PC-9 (cell line): ENCODE measurements around the gene CD1B. TPM values are rescaled to one million over a fixed set of nuclear protein-coding genes. Genes with fewer than 3 reads are reported as not detected.
"Not testable (repeated sequence)": the region's sequence is repeated elsewhere in the genome, so short reads cannot be mapped to it uniquely, and the experiment has no call there.

Experiments
- Bru-seq: library from RNA; stranded (reverse); fragments of 400-500 nt; gene quantifications from one replicate; lab custom pipeline; 2021; lab: Mats Ljungman, UMichigan
- BruChase-seq, 2 experiments: library from RNA; stranded (reverse); fragments of 400-500 nt; gene quantifications; one replicate each; lab custom pipeline; 2021; lab: Mats Ljungman, UMichigan
- BruUV-seq: library from RNA; stranded (reverse); fragments of 400-500 nt; replicated peaks from 2 replicates; lab custom pipeline; 2021; lab: Mats Ljungman, UMichigan
- CTCF ChIA-PET: fragments of 300-600 bp; sonication (Branson Sonifier 250); formaldehyde crosslinking; loops from one replicate; lab custom pipeline; 2022; ENCODE audit warnings: antibody characterized with exemption; lab: Charles Lee
- POLR2A ChIA-PET: fragments of 300-600 bp; sonication (Branson Sonifier 250); formaldehyde crosslinking; loops from one replicate; lab custom pipeline; 2022; ENCODE audit warnings: antibody characterized with exemption; ENCODE audit not compliant: unreplicated experiment; lab: Charles Lee
- DNase-seq, 2 experiments: peaks; one replicate each; pipeline versions ENCODE4 v3.0.0 to v3.0.0-alpha.2; 2015 to 2022; ENCODE audit warnings: mixed read lengths in 1 of 2
- H2AFZ ChIP-seq: fragments of 200-600 bp; sonication (generic); 2 replicates; pipeline ENCODE4 v1.8.1; 2017; ENCODE audit warnings: antibody characterized with exemption
- H3F3A ChIP-seq: fragments of 200-600 bp; sonication (generic); 2 replicates; pipeline ENCODE4 v1.8.1; 2017; ENCODE audit warnings: antibody characterized with exemption, mild to moderate bottlenecking, low read depth; ENCODE audit not compliant: insufficient read depth
- H3K27ac ChIP-seq: fragments of 200-600 bp; sonication (generic); 2 replicates; pipeline ENCODE4 v1.6.1; 2016; ENCODE audit warnings: mixed run types
- H3K27me3 ChIP-seq: fragments of 200-600 bp; sonication (generic); 2 replicates; pipeline ENCODE4 v1.6.1; 2016; ENCODE audit warnings: low read depth, mixed run types; ENCODE audit not compliant: insufficient read depth
- H3K36me3 ChIP-seq: fragments of 200-600 bp; sonication (generic); 2 replicates; pipeline ENCODE4 v1.6.1; 2016; ENCODE audit warnings: low read depth, mixed run types
- H3K4me1 ChIP-seq: fragments of 200-600 bp; sonication (generic); replicated peaks from 2 replicates; pipeline ENCODE4 v1.6.1; 2016; ENCODE audit warnings: mixed run types; ENCODE audit not compliant: insufficient read depth
- H3K4me2 ChIP-seq: fragments of 200-600 bp; sonication (generic); 2 replicates; pipeline ENCODE4 v1.6.1; 2017; ENCODE audit warnings: mixed run types
- H3K4me3 ChIP-seq: fragments of 200-600 bp; sonication (generic); 2 replicates; pipeline ENCODE4 v1.6.1; 2016; ENCODE audit warnings: mixed run types
- H3K79me2 ChIP-seq: fragments of 200-600 bp; sonication (generic); 2 replicates; pipeline ENCODE4 v1.6.1; 2017; ENCODE audit warnings: low read depth, mixed run types
- H3K9me2 ChIP-seq: fragments of 200-600 bp; sonication (generic); 2 replicates; pipeline ENCODE4 v1.8.1; 2017; ENCODE audit warnings: mild to moderate bottlenecking; ENCODE audit not compliant: insufficient read depth
- H3K9me3 ChIP-seq: fragments of 200-600 bp; sonication (generic); 2 replicates; pipeline ENCODE4 v1.8.1; 2016; ENCODE audit warnings: low read depth; ENCODE audit not compliant: insufficient read depth
- H4K20me1 ChIP-seq: fragments of 200-600 bp; sonication (generic); 2 replicates; pipeline ENCODE4 v1.8.1; 2017; ENCODE audit not compliant: insufficient read depth
- EZH2 ChIP-seq: fragments of 200-600 bp; sonication (generic); IDR thresholded peaks from 2 replicates; pipeline ENCODE4 v1.8.0; 2017; ENCODE audit warnings: antibody characterized with exemption, low read depth
- intact Hi-C: fragments of 100-400 bp; cut with micrococcal nuclease; formaldehyde crosslinking; loops from one replicate; pipeline ENCODE4 v1.10.0; 2022; ENCODE audit not compliant: unreplicated experiment
- long read RNA-seq: library from polyadenylated mRNA; stranded (forward); transcript quantifications from one replicate; pipeline ENCODE4 v2.0.0, GENCODE V29; 2022
- total RNA-seq: library from RNA; stranded (reverse); gene quantifications from 2 replicates; pipeline ENCODE4 v1.2.3, GENCODE V29; 2021
- TF ChIP-seq, protein P1 (sequence below): fragments of 200-600 bp; sonication (generic); conservative IDR thresholded peaks from 2 replicates; pipeline ENCODE4 v1.6.1; 2017; ENCODE audit warnings: mixed run types, antibody characterized with exemption, mild to moderate bottlenecking, moderate library complexity

Gene CD1B
- total RNA-seq (not detected in 2 replicates), Bru-seq, nascent RNA (not detected), BruChase-seq, experiment 1, labeled RNA remaining after a 2-hour chase (not detected), BruChase-seq, experiment 2, labeled RNA remaining after a 6-hour chase (not detected)
- long read RNA-seq = 0 reads

DNA sequence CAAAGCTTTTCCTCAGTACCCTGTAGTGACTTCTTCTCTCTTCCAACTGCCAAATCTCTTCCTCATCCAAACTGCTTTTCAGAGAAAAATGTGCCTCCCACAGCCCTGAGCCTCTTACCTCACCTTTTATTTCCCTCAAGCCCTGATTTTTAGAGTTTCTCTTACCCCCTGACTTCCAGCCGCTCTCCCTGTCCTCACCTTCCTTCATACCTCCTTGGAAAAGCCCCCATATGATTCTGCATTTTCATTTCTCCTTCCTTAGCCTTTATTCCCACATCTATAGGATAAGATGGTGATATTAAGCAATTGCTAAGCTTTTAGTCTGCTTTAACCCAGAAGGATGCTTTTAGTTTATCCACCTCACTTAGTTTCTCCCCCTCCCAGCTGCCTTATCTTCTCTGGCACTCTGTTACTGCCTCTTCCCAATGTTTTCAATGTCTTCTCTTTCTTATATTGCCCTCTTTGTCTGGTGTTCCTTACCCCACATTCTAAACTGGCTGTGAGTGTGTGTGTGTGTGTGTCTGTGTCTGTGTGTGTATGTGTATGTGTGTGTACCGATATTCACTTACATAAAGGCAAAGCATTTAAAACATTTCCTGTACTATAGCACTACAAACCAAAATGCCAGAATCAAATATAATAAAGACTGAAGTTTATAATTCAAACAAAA is at the start of gene CD1B:
Gene CD1B (minus strand): TSS at position 51 of the 670 bp plus-strand sequence. CDS start 108 bp downstream, outside the sequence.
- BruUV-seq = no TSS peak
- intact Hi-C loops = no loop called here
- CTCF ChIA-PET = no interaction called here

DNA sequence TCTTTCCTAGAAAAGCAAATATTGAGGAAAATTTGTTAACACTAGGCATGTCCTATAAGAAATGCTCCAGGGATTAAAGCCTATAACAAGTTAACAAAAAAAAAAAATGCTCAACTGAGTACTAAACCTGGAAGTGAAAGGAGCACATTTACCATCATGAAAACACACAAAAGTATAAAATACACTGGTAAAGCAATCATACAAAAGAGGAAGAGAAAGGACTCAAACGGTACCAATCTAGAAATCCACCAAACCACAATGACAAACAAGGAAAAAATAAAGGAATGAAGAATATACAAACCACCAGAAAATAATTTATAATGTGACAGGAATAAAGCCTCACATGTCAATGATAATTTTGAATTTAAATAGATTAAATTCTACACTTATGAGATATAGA is 43.5 kb upstream of the CD1B start:
- TF ChIP-seq, protein P1, sequence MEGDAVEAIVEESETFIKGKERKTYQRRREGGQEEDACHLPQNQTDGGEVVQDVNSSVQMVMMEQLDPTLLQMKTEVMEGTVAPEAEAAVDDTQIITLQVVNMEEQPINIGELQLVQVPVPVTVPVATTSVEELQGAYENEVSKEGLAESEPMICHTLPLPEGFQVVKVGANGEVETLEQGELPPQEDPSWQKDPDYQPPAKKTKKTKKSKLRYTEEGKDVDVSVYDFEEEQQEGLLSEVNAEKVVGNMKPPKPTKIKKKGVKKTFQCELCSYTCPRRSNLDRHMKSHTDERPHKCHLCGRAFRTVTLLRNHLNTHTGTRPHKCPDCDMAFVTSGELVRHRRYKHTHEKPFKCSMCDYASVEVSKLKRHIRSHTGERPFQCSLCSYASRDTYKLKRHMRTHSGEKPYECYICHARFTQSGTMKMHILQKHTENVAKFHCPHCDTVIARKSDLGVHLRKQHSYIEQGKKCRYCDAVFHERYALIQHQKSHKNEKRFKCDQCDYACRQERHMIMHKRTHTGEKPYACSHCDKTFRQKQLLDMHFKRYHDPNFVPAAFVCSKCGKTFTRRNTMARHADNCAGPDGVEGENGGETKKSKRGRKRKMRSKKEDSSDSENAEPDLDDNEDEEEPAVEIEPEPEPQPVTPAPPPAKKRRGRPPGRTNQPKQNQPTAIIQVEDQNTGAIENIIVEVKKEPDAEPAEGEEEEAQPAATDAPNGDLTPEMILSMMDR = no peak
- TF ChIP-seq EZH2 = no peak
- H3K9me3 ChIP-seq = no peaks in the 10 kb centered on the region
- H3K27ac ChIP-seq = no peak overlapping the region

More for the DNA sequence above, at the start of gene CD1B:
- Histone ChIP-seq H3K4me3 (no peak within 1 kb of the TSS), H3K9me3 (no peaks in the 10 kb centered on the region), H3K36me3 (no peaks in the 10 kb centered on the region), H3K4me2 (no peak within 1 kb of the TSS), H4K20me1 (no peaks in the 10 kb centered on the region), H3K4me1 (no peaks in the 10 kb centered on the region), H3K79me2 (no peaks in the 10 kb centered on the region), H2AFZ (no peak within 1 kb of the TSS), H3K9me2 (no peaks in the 10 kb centered on the region), H3K27ac (no peak within 1 kb of the TSS), H3F3A (no peaks in the 10 kb centered on the region), H3K27me3 (no peaks in the 10 kb centered on the region)
- no peak for TF ChIP-seq EZH2
- TF ChIP-seq, protein P1 = no peak
- POLR2A ChIA-PET = no interaction called here
- DNase-seq = no peak

DNA sequence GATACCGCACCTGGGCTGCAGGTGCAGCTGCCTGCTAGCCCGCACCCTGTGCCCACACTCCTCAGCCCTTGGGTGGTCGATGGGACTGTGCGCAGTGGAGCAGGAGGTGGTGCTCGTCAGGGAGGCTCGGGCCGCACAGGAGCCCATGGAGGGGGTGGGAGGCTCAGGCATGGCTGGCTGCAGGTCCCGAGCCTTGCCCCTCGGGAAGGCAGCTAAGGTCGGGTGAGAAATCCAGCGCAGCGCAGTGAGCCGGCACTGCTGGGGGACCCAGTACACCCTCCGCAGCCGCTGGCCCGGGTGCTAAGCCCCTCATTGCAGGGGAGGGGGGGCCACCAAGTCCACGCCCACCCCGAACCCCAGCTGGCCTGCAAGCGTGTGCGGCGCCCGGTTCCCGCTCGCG is 42.8 kb upstream of the CD1B start:
- H3K4me3 ChIP-seq, H3K36me3 ChIP-seq, H3K9me3 ChIP-seq, H3K9me2 ChIP-seq, H3K4me2 ChIP-seq, H3K4me1 ChIP-seq, CTCF ChIA-PET, BruUV-seq, POLR2A ChIA-PET, H3K79me2 ChIP-seq, H3F3A ChIP-seq, DNase-seq, H3K27me3 ChIP-seq, H4K20me1 ChIP-seq, H3K27ac ChIP-seq, intact Hi-C loops, H2AFZ ChIP-seq: not testable (repeated sequence)

More for the DNA sequence above, 43.5 kb upstream of the CD1B start:
- H3K36me3 ChIP-seq = no peaks in the 10 kb centered on the region
- no peak for DNase-seq
- no peak overlapping the region for H2AFZ ChIP-seq
- no peaks in the 10 kb centered on the region for H3K79me2 ChIP-seq
- no peaks in the 10 kb centered on the region for H3K9me2 ChIP-seq
- POLR2A ChIA-PET = no interaction called here
- BruUV-seq = no TSS peak
- no peak overlapping the region for H3K4me2 ChIP-seq
- CTCF ChIA-PET = no interaction called here
- intact Hi-C loops = no loop called here
- H3K27me3 ChIP-seq = no peaks in the 10 kb centered on the region
- H4K20me1 ChIP-seq = 0 out of 2 replicates have a peak, but pooled peaks cover 2% of the 10 kb centered on the region
- H3F3A ChIP-seq = no peaks in the 10 kb centered on the region
- no peak overlapping the region for H3K4me3 ChIP-seq
- H3K4me1 ChIP-seq = no peaks in the 10 kb centered on the region
